Measurements from ENCODE around the gene CDK17.
"Not testable (repeated sequence)": the region's sequence is repeated elsewhere in the genome, so short reads cannot be mapped to it uniquely, and the experiment has no call there.

Gene CDK17

GRCh38 chr12:96317801-96318200, 82.4 kb downstream of the CDK17 start:
- DNase-seq (ENCODE audit: low read depth in 2 of 2): not testable (repeated sequence)

- not testable (repeated sequence) for DNase-seq (ENCODE audit: low read depth in 2 of 2)
These were observed 84.3 kb downstream of the CDK17 start for GRCh38 chr12:96315741-96316481.

- no peak for DNase-seq (ENCODE audit: low read depth in 2 of 2)
These were observed 85.5 kb downstream of the CDK17 start for GRCh38 chr12:96314723-96315122.

DNA sequence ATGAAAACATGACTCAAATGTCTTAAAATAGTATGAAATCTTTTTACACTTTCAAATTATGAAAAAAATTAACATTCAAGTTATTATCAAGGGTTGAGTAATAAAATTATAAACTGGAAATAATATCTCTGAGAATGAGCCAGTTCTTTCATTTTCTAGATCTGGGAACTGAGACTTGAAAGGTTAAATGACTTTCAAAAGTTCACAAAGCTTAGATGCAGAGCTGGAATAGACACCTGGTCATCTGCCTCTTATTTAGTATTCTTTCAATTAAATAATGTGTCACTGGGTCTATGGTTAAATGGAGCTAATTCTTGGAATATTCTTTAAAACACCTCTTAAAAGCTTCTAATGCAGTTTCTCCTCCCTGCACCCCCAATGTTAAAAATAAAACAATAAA, 86.6 kb downstream of the CDK17 start:
- DNase-seq (ENCODE audit: low read depth in 2 of 2): no peak

- DNase-seq (ENCODE audit: low read depth in 2 of 2): no peak
These were observed 89.0 kb downstream of the CDK17 start for GRCh38 chr12:96311191-96311590.

GRCh38 chr12:96310067-96310466, 90.2 kb downstream of the CDK17 start:
- DNase-seq (ENCODE audit: low read depth in 2 of 2): no peak

- no peak for DNase-seq (ENCODE audit: low read depth in 2 of 2)
These were observed 91.4 kb downstream of the CDK17 start for GRCh38 chr12:96308881-96309280.

- DNase-seq (ENCODE audit: low read depth in 2 of 2): no peak
These were observed 94.6 kb downstream of the CDK17 start for GRCh38 chr12:96305665-96306064.

- DNase-seq (ENCODE audit: low read depth in 2 of 2): no peak
These were observed 96.6 kb downstream of the CDK17 start for GRCh38 chr12:96303653-96304052.

GRCh38 chr12:96302687-96303310, 97.4 kb downstream of the CDK17 start:
- DNase-seq (ENCODE audit: low read depth in 2 of 2): no peak

DNA sequence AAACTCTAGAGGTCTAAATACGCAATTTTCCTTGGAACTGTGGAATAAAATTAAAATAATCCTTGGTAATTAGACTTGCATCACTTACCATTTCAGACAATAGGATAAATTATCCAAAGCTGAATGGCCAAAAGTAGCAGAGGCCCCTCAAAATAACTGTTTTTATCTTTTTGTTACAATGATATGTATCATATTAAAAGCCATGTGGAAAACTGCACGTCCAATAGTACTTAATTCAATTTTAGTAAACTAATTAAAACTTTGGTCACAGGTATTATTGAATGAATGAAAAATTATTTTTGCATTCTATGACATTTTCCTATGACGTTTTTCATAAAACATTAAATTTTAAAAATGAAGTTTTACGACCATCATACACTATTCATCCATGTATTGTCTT, 98.5 kb downstream of the CDK17 start:
- no peak for DNase-seq (ENCODE audit: low read depth in 2 of 2)

GRCh38 chr12:96300064-96300463, 100.2 kb downstream of the CDK17 start:
- DNase-seq (ENCODE audit: low read depth in 2 of 2): no peak

- DNase-seq (ENCODE audit: low read depth in 2 of 2): no peak
These were observed 102.7 kb downstream of the CDK17 start for GRCh38 chr12:96297504-96297903.

DNA sequence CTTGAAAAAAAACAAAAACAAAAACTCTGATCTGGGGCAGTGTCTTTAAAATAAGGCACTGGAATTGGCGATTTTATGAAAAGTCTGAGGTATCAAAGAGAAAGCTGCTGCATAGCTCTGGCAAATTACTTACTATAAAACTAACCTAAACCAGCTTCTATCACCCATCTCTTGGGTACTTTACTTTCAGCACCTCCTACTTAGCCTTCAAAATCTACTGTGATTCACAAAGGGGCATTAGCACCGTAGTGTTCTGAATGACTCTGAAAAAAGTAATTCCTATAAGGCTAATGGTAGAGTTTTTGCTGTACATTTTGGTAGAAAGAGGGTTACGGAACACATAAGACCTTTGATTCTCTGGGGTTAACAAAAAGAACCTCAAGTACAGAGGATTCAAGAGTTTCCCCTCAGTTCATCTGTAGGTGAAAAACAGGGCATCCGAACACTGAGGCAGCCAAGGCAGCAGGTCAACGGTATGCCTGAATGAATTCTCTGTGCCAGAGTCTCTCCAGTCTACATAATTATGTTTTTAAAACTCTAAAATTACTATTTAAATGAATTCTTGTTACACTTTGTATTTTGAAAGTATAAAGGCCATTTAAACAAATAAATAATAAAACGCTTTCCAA, 104.6 kb downstream of the CDK17 start:
- DNase-seq (ENCODE audit: low read depth in 2 of 2): no peak

DNA sequence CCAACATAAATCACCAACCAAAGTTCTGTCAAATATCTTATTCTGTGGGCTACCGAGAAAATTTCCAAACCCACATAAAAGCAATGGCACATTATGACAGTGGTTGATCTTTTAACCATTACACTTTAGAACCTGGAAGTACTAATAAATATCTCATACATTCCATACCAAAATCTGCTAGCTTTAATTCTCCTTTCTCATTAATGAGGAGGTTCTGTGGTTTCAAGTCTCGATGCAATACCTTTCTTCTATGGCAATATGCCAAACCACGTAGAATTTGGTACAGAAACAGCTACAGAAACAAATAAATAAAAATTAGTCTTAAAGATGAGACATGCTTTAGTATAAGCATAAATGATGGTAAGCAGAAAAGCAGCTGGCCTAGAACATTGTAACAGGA, 105.4 kb downstream of the CDK17 start:
- no peak for DNase-seq (ENCODE audit: low read depth in 2 of 2)

- DNase-seq (ENCODE audit: low read depth in 2 of 2): no peak
These were observed 107.1 kb downstream of the CDK17 start for GRCh38 chr12:96293093-96293492.

GRCh38 chr12:96289067-96289466, 111.2 kb downstream of the CDK17 start:
- DNase-seq (ENCODE audit: low read depth in 2 of 2): no peak

- DNase-seq (ENCODE audit: low read depth in 2 of 2): no peak
These were observed 115.1 kb downstream of the CDK17 start for GRCh38 chr12:96285158-96285557.

- no peak for DNase-seq (ENCODE audit: low read depth in 2 of 2)
These were observed 125.9 kb downstream of the CDK17 start for GRCh38 chr12:96274331-96274730.

DNA sequence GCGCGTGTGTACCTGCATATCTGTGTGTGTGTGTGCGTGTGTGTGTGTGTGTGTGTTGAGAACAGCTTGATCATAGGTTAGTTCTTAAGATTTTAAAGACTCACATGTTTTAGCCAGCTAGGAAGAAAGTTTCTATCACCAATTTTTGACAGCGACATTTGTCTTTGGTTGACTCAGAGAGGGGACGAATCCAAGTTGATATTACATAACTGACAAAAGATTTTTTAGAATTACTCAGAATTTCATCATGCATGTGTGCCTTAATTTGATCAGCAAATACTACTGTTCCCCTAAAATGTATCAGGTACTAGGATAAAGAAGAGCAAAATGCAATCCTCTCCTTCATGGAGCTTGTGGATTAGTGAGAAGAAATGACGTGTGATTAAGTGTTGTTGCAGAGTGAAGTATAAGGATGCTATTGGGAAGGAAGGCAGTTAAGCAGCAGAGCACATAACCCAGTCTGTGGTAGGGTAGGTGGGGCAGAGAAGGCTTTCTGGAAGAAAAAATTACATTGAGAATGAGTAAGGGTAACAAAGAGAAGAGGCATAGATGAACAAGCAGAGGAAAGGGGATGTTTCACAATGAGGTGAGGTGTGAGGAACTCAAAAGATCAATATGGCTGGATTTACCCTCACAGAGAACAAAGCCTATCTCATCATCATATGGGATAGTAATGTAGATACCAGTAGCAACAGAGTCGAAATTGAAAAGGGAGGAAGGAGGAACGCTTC, 128.6 kb downstream of the CDK17 start:
- DNase-seq (ENCODE audit: low read depth in 2 of 2): no peak

GRCh38 chr12:96266238-96266637, 134.0 kb downstream of the CDK17 start:
- DNase-seq (ENCODE audit: low read depth in 2 of 2): no peak

GRCh38 chr12:96265836-96266235, 134.4 kb downstream of the CDK17 start:
- DNase-seq (ENCODE audit: low read depth in 2 of 2): no peak

Measured in activated CD4-positive, alpha-beta T cell treated with anti-CD3 and anti-CD28 coated beads for 24 hours (primary cell).